OCI-LY7 (cell line): ENCODE data around the gene PHF5A. TPM values are rescaled to one million over a fixed set of nuclear protein-coding genes. Genes with fewer than 3 reads are reported as not detected.

ENCODE experiments used
- BruUV-seq: library from RNA; stranded (reverse); fragments of 400-500 nt; replicated peaks from 2 replicates; lab custom pipeline; 2021; lab: Mats Ljungman, UMichigan
- CTCF ChIA-PET: fragments of 300-600 bp; sonication (Branson Sonifier 250); formaldehyde crosslinking; loops from one replicate; lab custom pipeline; 2022; ENCODE audit warnings: antibody characterized with exemption; ENCODE audit not compliant: unreplicated experiment; lab: Charles Lee
- POLR2A ChIA-PET: fragments of 300-600 bp; sonication (Branson Sonifier 250); formaldehyde crosslinking; loops from one replicate; lab custom pipeline; 2022; ENCODE audit warnings: antibody characterized with exemption; lab: Charles Lee
- DNase-seq: peaks from one replicate; pipeline ENCODE4 v3.0.0-alpha.2; 2015; ENCODE audit warnings: low spot score
- H2AFZ ChIP-seq: fragments of 200-600 bp; sonication (generic), shearing (Covaris generic); 2 replicates; pipeline ENCODE4 v1.6.1; 2014; ENCODE audit warnings: mild to moderate bottlenecking, antibody characterized with exemption, low read length, moderate library complexity
- H3K27ac ChIP-seq: fragments of 200-600 bp; sonication (generic); 2 replicates; pipeline ENCODE4 v1.5.1; 2014; ENCODE audit warnings: mixed run types, low read depth, mild to moderate bottlenecking, moderate library complexity, low read length, inconsistent platforms; ENCODE audit not compliant: poor library complexity, severe bottlenecking
- H3K36me3 ChIP-seq: fragments of 200-600 bp; sonication (generic); 2 replicates; pipeline ENCODE4 v1.6.1; 2014; ENCODE audit warnings: mild to moderate bottlenecking, antibody characterized with exemption, low read length, moderate library complexity, mixed read lengths; ENCODE audit not compliant: insufficient read depth
- H3K4me1 ChIP-seq: fragments of 200-600 bp; sonication (generic); 2 replicates; pipeline ENCODE4 v1.5.1; 2014; ENCODE audit warnings: mild to moderate bottlenecking, low read length; ENCODE audit not compliant: insufficient read depth, poor library complexity, severe bottlenecking
- H3K4me2 ChIP-seq: fragments of 200-600 bp; sonication (generic); 2 replicates; pipeline ENCODE4 v1.6.1; 2014; ENCODE audit warnings: mild to moderate bottlenecking, low read length
- H3K4me3 ChIP-seq: fragments of 200-600 bp; sonication (generic); 2 replicates; pipeline ENCODE4 v1.5.1; 2014; ENCODE audit warnings: mild to moderate bottlenecking, low read depth, low read length; ENCODE audit not compliant: poor library complexity, severe bottlenecking
- H3K79me2 ChIP-seq: fragments of 200-600 bp; sonication (generic); 2 replicates; pipeline ENCODE4 v1.6.1; 2016; ENCODE audit warnings: low read depth, mild to moderate bottlenecking, low read length, moderate library complexity, mixed read lengths; ENCODE audit not compliant: insufficient read depth
- H3K9me2 ChIP-seq: fragments of 200-600 bp; sonication (generic); 2 replicates; pipeline ENCODE4 v1.6.1; 2016; ENCODE audit warnings: mild to moderate bottlenecking, low read length, mixed read lengths; ENCODE audit not compliant: insufficient read depth
- H3K9me3 ChIP-seq: fragments of 200-600 bp; sonication (generic); 2 replicates; pipeline ENCODE4 v1.6.1; 2014; ENCODE audit warnings: mild to moderate bottlenecking, mixed run types, low read length, mixed read lengths
- H4K20me1 ChIP-seq: fragments of 200-600 bp; sonication (generic); 2 replicates; pipeline ENCODE4 v1.6.1; 2014; ENCODE audit warnings: mild to moderate bottlenecking, antibody characterized with exemption, low read length, moderate library complexity, mixed read lengths; ENCODE audit not compliant: insufficient read depth
- EZH2phosphoT487 ChIP-seq: fragments of 200-600 bp; sonication (generic); IDR thresholded peaks from 2 replicates; pipeline ENCODE4 v1.6.1; 2018; ENCODE audit warnings: low read depth, borderline replicate concordance, mild to moderate bottlenecking, mixed run types, antibody characterized with exemption, low read length, moderate library complexity, mixed read lengths
- intact Hi-C: fragments of 100-400 bp; cut with micrococcal nuclease; formaldehyde crosslinking; loops from one replicate; pipeline ENCODE4 v1.10.0; 2022; ENCODE audit not compliant: unreplicated experiment
- total RNA-seq, 2 experiments: library from RNA; depleted of rRNA in 1 of 2; stranded (reverse); fragments of >200 nt in 1 of 2; shearing (Covaris generic) in 1 of 2; gene quantifications; 2 replicates each; pipeline ENCODE4 v1.2.3, GENCODE V29; 2014 to 2022
- TF ChIP-seq, protein P1 (sequence below): fragments of 200-600 bp; sonication (generic); conservative IDR thresholded peaks from 2 replicates; pipeline ENCODE4 v1.5.1; 2014; ENCODE audit warnings: mild to moderate bottlenecking, antibody characterized with exemption, low read length, moderate library complexity, mixed read lengths

The PHF5A gene
- total RNA-seq, 2 experiments from 2014 or later = 60.9 to 87.9 TPM

- Histone ChIP-seq H3K9me3 (no peaks in the 10 kb centered on the region), H3K9me2 (no peaks in the 10 kb centered on the region), H3K27ac (no peak overlapping the region), H4K20me1 (peaks cover 28% of the 10 kb centered on the region), H3K4me1 (peaks cover 47% of the 10 kb centered on the region), H3K4me2 (no peak overlapping the region; the same call in 1 of the 2 replicates), H3K36me3 (peaks cover 63% of the 10 kb centered on the region), H3K79me2 (peaks cover 100% of the 10 kb centered on the region), H2AFZ (no peak overlapping the region), H3K4me3 (no peak overlapping the region)
- ChIA-PET CTCF (no interaction called here), POLR2A (interaction anchor here (0.7 to 2.2 kb wide), 6 partner anchors 9 to 98 kb away, joined by 3 to 10 read pairs (median 4); partner anchors contain the start of genes ACO2, PHF5A, TEF and TOB2)
- DNase-seq = no peak
- no TSS peak for BruUV-seq
- intact Hi-C loops = no loop called here
- TF ChIP-seq, protein P1, sequence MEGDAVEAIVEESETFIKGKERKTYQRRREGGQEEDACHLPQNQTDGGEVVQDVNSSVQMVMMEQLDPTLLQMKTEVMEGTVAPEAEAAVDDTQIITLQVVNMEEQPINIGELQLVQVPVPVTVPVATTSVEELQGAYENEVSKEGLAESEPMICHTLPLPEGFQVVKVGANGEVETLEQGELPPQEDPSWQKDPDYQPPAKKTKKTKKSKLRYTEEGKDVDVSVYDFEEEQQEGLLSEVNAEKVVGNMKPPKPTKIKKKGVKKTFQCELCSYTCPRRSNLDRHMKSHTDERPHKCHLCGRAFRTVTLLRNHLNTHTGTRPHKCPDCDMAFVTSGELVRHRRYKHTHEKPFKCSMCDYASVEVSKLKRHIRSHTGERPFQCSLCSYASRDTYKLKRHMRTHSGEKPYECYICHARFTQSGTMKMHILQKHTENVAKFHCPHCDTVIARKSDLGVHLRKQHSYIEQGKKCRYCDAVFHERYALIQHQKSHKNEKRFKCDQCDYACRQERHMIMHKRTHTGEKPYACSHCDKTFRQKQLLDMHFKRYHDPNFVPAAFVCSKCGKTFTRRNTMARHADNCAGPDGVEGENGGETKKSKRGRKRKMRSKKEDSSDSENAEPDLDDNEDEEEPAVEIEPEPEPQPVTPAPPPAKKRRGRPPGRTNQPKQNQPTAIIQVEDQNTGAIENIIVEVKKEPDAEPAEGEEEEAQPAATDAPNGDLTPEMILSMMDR = no peak
- TF ChIP-seq EZH2phosphoT487 = no peak
These were observed 11.3 kb upstream of the PHF5A start for GRCh38 chr22:41479671-41480396.

DNA sequence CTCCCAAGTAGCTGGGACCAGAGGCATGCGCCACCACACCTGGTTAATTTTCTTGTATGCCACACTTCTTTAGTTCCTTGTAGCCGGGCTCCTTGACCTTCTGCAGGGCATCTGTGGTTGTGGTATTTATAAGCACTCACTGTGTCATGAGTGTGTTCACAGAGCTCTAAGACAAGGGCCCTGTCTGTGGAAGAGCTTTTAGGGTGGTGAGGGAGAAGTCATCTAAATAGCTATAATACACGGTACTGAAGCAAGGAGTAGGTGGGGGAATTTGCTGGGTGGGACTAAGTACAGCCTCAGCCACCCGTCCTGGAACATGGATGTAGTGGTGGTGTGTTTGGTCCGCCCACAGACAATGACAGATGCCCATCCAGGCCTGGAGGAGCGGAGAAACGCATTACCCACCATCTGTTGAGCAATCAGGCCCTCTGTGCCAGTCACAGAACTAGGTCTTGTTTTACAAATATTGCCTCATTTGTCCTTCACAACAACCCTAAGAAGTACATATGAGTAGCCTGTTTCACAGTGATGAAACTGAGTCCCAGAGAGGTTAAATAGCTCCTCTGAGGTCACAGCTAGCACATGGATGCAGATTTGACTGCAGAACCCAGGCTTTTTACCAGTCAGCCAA is 10.5 kb upstream of the PHF5A start:
- ChIA-PET POLR2A (interaction anchor here (0.6 to 2.2 kb wide), 9 partner anchors 9 to 94 kb away, joined by 3 to 10 read pairs (median 4); partner anchors contain the start of genes ACO2, PHF5A and TOB2), CTCF (no interaction called here)
- no peak for DNase-seq
- BruUV-seq = no TSS peak
- Histone ChIP-seq H3K4me2 (0 out of 2 replicates have a peak overlapping the region, but pooled peaks have one; percentile 35), H3K9me2 (no peaks in the 10 kb centered on the region), H3K9me3 (no peaks in the 10 kb centered on the region), H2AFZ (no peak overlapping the region), H3K4me3 (no peak overlapping the region), H3K27ac (peak overlapping the region; percentile 10), H3K36me3 (peaks cover 58% of the 10 kb centered on the region), H3K79me2 (peaks cover 96% of the 10 kb centered on the region), H3K4me1 (peaks cover 47% of the 10 kb centered on the region), H4K20me1 (peaks cover 28% of the 10 kb centered on the region)
- TF ChIP-seq, protein P1 = no peak
- TF ChIP-seq EZH2phosphoT487 = no peak
- intact Hi-C loops = no loop called here
